NCI-H2196 (cell line): ENCODE results near the gene C1QTNF6.

Experiments used
- DNase-seq: peaks from one replicate; lab custom pipeline; 2025; ENCODE audit not compliant: unreplicated experiment; lab: John Stamatoyannopoulos, UW

C1QTNF6 gene

GRCh38 chr22:37223965-37224551 lies 36.0 kb upstream of the C1QTNF6 start:
- DNase-seq: no peak

- no peak for DNase-seq
Measured at GRCh38 chr22:37222440-37222971, 34.5 kb upstream of the C1QTNF6 start.

- no peak for DNase-seq
Measured at GRCh38 chr22:37221424-37222333, 33.6 kb upstream of the C1QTNF6 start.

- no peak for DNase-seq
Measured at GRCh38 chr22:37220543-37220981, 32.5 kb upstream of the C1QTNF6 start.

- no peak for DNase-seq
Measured at GRCh38 chr22:37219533-37219932, 31.5 kb upstream of the C1QTNF6 start.

- DNase-seq: no peak
Measured at GRCh38 chr22:37218771-37219411, 30.8 kb upstream of the C1QTNF6 start.

GRCh38 chr22:37218399-37218770 lies 30.3 kb upstream of the C1QTNF6 start:
- no peak for DNase-seq

- no peak for DNase-seq
Measured at GRCh38 chr22:37215890-37216289, 27.8 kb upstream of the C1QTNF6 start.

- DNase-seq: no peak
Measured at GRCh38 chr22:37214731-37215030, 26.6 kb upstream of the C1QTNF6 start.

GRCh38 chr22:37213941-37214730 lies 26.1 kb upstream of the C1QTNF6 start:
- DNase-seq: no peak

GRCh38 chr22:37213218-37213855 lies 25.3 kb upstream of the C1QTNF6 start:
- DNase-seq: no peak

- no peak for DNase-seq
Measured at GRCh38 chr22:37212174-37212906, 24.3 kb upstream of the C1QTNF6 start, which contains the start of gene SSTR3. Gene SSTR3, minus strand, starts transcription at chr22:37212477. Its CDS starts 4,674 bp downstream, at chr22:37207803.

GRCh38 chr22:37211866-37212173 lies 23.8 kb upstream of the C1QTNF6 start:
- DNase-seq: no peak

- no peak for DNase-seq
Measured at GRCh38 chr22:37211075-37211865, 23.2 kb upstream of the C1QTNF6 start.

- no peak for DNase-seq
Measured at GRCh38 chr22:37210041-37210803, 22.2 kb upstream of the C1QTNF6 start.

- DNase-seq: no peak
Measured at GRCh38 chr22:37209140-37209845, 21.2 kb upstream of the C1QTNF6 start.

GRCh38 chr22:37208401-37209139 lies 20.5 kb upstream of the C1QTNF6 start:
- DNase-seq: no peak
